Osteocyte (in vitro differentiated cells): ENCODE results near the gene PRICKLE3. TPM values are rescaled to one million over a fixed set of nuclear protein-coding genes. Genes with fewer than 3 reads are reported as not detected.
A peak's percentile ranks its signal among the peaks of the same experiment; 100 is the strongest.

Experiments used
- DNase-seq: peaks from one replicate; pipeline ENCODE4 v3.0.0; 2021; ENCODE audit warnings: mixed read lengths; ENCODE audit not compliant: unreplicated experiment; ENCODE audit errors: extremely low spot score
- H3K27ac Mint-ChIP-seq: one replicate; pipeline ENCODE4 v1.8.0; 2021; ENCODE audit warnings: mild to moderate bottlenecking, mixed read lengths; ENCODE audit not compliant: unreplicated experiment
- H3K27me3 Mint-ChIP-seq: one replicate; pipeline ENCODE4 v1.8.0; 2021; ENCODE audit warnings: mixed read lengths; ENCODE audit not compliant: unreplicated experiment
- H3K36me3 Mint-ChIP-seq: one replicate; pipeline ENCODE4 v1.8.0; 2021; ENCODE audit warnings: mixed read lengths; ENCODE audit not compliant: unreplicated experiment
- H3K4me1 Mint-ChIP-seq: one replicate; pipeline ENCODE4 v1.8.0; 2021; ENCODE audit warnings: mixed read lengths; ENCODE audit not compliant: unreplicated experiment
- H3K4me3 Mint-ChIP-seq: one replicate; pipeline ENCODE4 v1.8.0; 2021; ENCODE audit warnings: mild to moderate bottlenecking, moderate library complexity, mixed read lengths; ENCODE audit not compliant: unreplicated experiment
- H3K9me3 Mint-ChIP-seq: one replicate; pipeline ENCODE4 v1.8.0; 2021; ENCODE audit warnings: mixed read lengths; ENCODE audit not compliant: unreplicated experiment
- CTCF ChIP-seq: fragments of 200-600 bp; sonication (generic); IDR thresholded peaks from 2 replicates; pipeline ENCODE4 v1.5.0; 2021; ENCODE audit warnings: antibody characterized with exemption, mild to moderate bottlenecking, moderate library complexity
- total RNA-seq: library from RNA; stranded (reverse); gene quantifications from 2 replicates; pipeline ENCODE4 v1.2.1, GENCODE V29; 2021

Gene PRICKLE3
- total RNA-seq, 1 donor from 2014 or later, result 8.5 TPM

- Mint-ChIP-seq H3K4me3 (peak overlapping the region; percentile 86), H3K9me3 (no peaks in the 10 kb centered on the region), H3K36me3 (peaks cover 14% of the 10 kb centered on the region), H3K27me3 (no peaks in the 10 kb centered on the region), H3K27ac (peak overlapping the region; percentile 86), H3K4me1 (peaks cover 20% of the 10 kb centered on the region)
- no peak for TF ChIP-seq CTCF
- no peak for DNase-seq
Measured at GRCh38 chrX:49172280-49172780, 13.8 kb downstream of the PRICKLE3 start.

- no peak for TF ChIP-seq CTCF
- Mint-ChIP-seq H3K27ac (peak within 1 kb of the TSS; percentile 86), H3K4me1 (peaks cover 22% of the 10 kb centered on the region), H3K36me3 (peaks cover 14% of the 10 kb centered on the region), H3K9me3 (no peaks in the 10 kb centered on the region), H3K4me3 (peak within 1 kb of the TSS; percentile 86), H3K27me3 (no peaks in the 10 kb centered on the region)
- no peak for DNase-seq
Measured at GRCh38 chrX:49171752-49172279, 14.4 kb downstream of the PRICKLE3 start, which contains the start of gene PLP2. PLP2 (plus strand) TSS chrX:49171898; CDS start chrX:49172001, 103 bp downstream.

- Mint-ChIP-seq H3K4me3 (peak overlapping the region; percentile 68), H3K36me3 (no peaks in the 10 kb centered on the region), H3K9me3 (no peaks in the 10 kb centered on the region), H3K4me1 (peaks cover 28% of the 10 kb centered on the region), H3K27me3 (no peaks in the 10 kb centered on the region), H3K27ac (peak overlapping the region; percentile 97)
- no peak for DNase-seq
- no peak for TF ChIP-seq CTCF
Measured at GRCh38 chrX:49167740-49168108, 18.4 kb downstream of the PRICKLE3 start.

- peak overlapping the region; percentile 97 for H3K27ac Mint-ChIP-seq
- peaks cover 26% of the 10 kb centered on the region for H3K4me1 Mint-ChIP-seq
- no peaks in the 10 kb centered on the region for H3K27me3 Mint-ChIP-seq
- no peaks in the 10 kb centered on the region for H3K36me3 Mint-ChIP-seq
- TF ChIP-seq CTCF, result no peak
- H3K9me3 Mint-ChIP-seq, result no peaks in the 10 kb centered on the region
- H3K4me3 Mint-ChIP-seq, result peak overlapping the region; percentile 68
- no peak for DNase-seq
Measured at GRCh38 chrX:49166914-49167739, 19.0 kb downstream of the PRICKLE3 start.
